ENCODE measurements around the gene GID8.

The GID8 gene

GRCh38 chr20:62971211-62971949 is 33.4 kb downstream of the GID8 start:
- no peak for DNase-seq

GRCh38 chr20:62971950-62972844 is 34.2 kb downstream of the GID8 start:
- peak; percentile 65 to 81 (median 74) for DNase-seq

GRCh38 chr20:62972845-62973745 is 35.1 kb downstream of the GID8 start:
- no peak for DNase-seq

GRCh38 chr20:62975251-62975760 is 37.4 kb downstream of the GID8 start:
- DNase-seq = no peak

- DNase-seq = no peak
Measured at GRCh38 chr20:62975812-62976508, 38.0 kb downstream of the GID8 start.

- DNase-seq = no peak
Measured at GRCh38 chr20:62976886-62977285, 38.9 kb downstream of the GID8 start.

- peak in 3 of 4 experiments; percentile 35 to 66 (median 47) for DNase-seq
Measured at GRCh38 chr20:62977613-62978560, 39.9 kb downstream of the GID8 start.

GRCh38 chr20:62978561-62978943 is 40.6 kb downstream of the GID8 start:
- DNase-seq = no peak

- DNase-seq = no peak
Measured at GRCh38 chr20:62979310-62979709, 41.4 kb downstream of the GID8 start.

GRCh38 chr20:62979876-62980373 is 42.0 kb downstream of the GID8 start:
- no peak for DNase-seq

GRCh38 chr20:62980380-62980960 is 42.5 kb downstream of the GID8 start:
- DNase-seq = no peak

GRCh38 chr20:62980970-62981369 is 43.0 kb downstream of the GID8 start:
- peak in 2 of 4 experiments; percentile 33 to 46 for DNase-seq

GRCh38 chr20:62982124-62983075 is 44.5 kb downstream of the GID8 start:
- no peak for DNase-seq

GRCh38 chr20:62983210-62983609 is 45.3 kb downstream of the GID8 start:
- DNase-seq = no peak

GRCh38 chr20:62984666-62985443 is 46.9 kb downstream of the GID8 start:
- DNase-seq = no peak

GRCh38 chr20:62985444-62985778 is 47.5 kb downstream of the GID8 start:
- no peak for DNase-seq

- DNase-seq = no peak
Measured at GRCh38 chr20:62986257-62986800, 48.4 kb downstream of the GID8 start.

GRCh38 chr20:62987114-62987513 is 49.2 kb downstream of the GID8 start:
- no peak for DNase-seq

Data from activated naive CD4-positive, alpha-beta T cell (primary cell).